Prostate gland (tissue), 2 donors: ENCODE data around the gene GTF2H4.

Experiments used
- POLR2A ChIP-seq: fragments of 450-650 bp; IDR thresholded peaks from one replicate; pipeline ENCODE4 v1.6.1; 2016; ENCODE audit warnings: antibody characterized with exemption, mild to moderate bottlenecking
- POLR2AphosphoS5 ChIP-seq: sonication (generic); formaldehyde crosslinking; IDR thresholded peaks from one replicate; pipeline ENCODE4 v1.6.1; 2017; ENCODE audit warnings: antibody characterized with exemption
- TF ChIP-seq, protein P1 (sequence below), 4 experiments: fragments of 200-600 bp in 2 of 4; fragments of 450-650 bp in 2 of 4; sonication (generic) in 2 of 4; IDR thresholded peaks; 1 replicate in 3 of 4; 2 replicates in 1 of 4; pipeline ENCODE4 v1.5.1; 2016 to 2019; ENCODE audit warnings: antibody characterized with exemption in 4 of 4, mild to moderate bottlenecking in 2 of 4, moderate library complexity in 2 of 4

DNA sequence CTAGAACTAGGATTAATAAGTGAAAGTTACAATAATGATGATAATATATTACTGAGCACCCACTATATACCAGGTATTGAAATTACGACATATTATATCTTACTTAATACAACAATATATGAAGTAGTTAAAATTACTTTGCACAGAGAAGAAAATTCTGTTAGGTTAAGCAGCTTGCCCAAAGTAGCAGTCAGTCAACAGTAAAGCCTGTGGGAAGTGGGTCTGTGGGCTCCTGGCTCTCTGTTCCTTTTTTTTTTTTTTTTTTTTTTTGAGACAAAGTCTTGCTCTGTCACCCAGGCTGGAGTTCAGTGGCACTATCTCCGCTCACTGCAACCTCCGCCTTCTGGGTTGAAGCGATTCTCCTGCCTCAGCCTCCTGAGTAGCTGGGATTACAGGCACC lies 4.8 kb upstream of the GTF2H4 start:
- TF ChIP-seq, protein P1, sequence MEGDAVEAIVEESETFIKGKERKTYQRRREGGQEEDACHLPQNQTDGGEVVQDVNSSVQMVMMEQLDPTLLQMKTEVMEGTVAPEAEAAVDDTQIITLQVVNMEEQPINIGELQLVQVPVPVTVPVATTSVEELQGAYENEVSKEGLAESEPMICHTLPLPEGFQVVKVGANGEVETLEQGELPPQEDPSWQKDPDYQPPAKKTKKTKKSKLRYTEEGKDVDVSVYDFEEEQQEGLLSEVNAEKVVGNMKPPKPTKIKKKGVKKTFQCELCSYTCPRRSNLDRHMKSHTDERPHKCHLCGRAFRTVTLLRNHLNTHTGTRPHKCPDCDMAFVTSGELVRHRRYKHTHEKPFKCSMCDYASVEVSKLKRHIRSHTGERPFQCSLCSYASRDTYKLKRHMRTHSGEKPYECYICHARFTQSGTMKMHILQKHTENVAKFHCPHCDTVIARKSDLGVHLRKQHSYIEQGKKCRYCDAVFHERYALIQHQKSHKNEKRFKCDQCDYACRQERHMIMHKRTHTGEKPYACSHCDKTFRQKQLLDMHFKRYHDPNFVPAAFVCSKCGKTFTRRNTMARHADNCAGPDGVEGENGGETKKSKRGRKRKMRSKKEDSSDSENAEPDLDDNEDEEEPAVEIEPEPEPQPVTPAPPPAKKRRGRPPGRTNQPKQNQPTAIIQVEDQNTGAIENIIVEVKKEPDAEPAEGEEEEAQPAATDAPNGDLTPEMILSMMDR (IDR thresholded peaks at IDR 0.05), result no peak
- TF ChIP-seq POLR2A (no peak), POLR2AphosphoS5 (no peak)
